Epithelial cell of proximal tubule (primary cell): ENCODE data around the gene ZNF746. TPM values are rescaled to one million over a fixed set of nuclear protein-coding genes. Genes with fewer than 3 reads are reported as not detected.

Experiments
- DNase-seq: peaks from one replicate; pipeline ENCODE4 v3.0.0-alpha.2; 2011; ENCODE audit warnings: low read depth
- H3K4me3 ChIP-seq: 2 replicates; pipeline ENCODE4 v1.5.1; 2011; ENCODE audit warnings: low read depth, mild to moderate bottlenecking, low read length
- CTCF ChIP-seq: conservative IDR thresholded peaks from 2 replicates; pipeline ENCODE4 v1.5.1; 2012; ENCODE audit warnings: low read depth, mild to moderate bottlenecking, low read length
- total RNA-seq: library from RNA; depleted of rRNA; stranded (reverse); fragments of >200 nt; gene quantifications from 2 replicates; pipeline ENCODE4 v1.2.3, GENCODE V29; 2015

ZNF746 gene
- total RNA-seq, 1 donor from 2014 or later: 18.5 TPM

GRCh38 chr7:149468208-149468607 lies 29.4 kb downstream of the ZNF746 start:
- H3K4me3 ChIP-seq: no peak overlapping the region
- no peak for DNase-seq
- TF ChIP-seq CTCF: no peak

GRCh38 chr7:149467321-149467859 lies 30.2 kb downstream of the ZNF746 start:
- no peak for DNase-seq
- TF ChIP-seq CTCF: no peak
- no peak overlapping the region for H3K4me3 ChIP-seq

GRCh38 chr7:149466364-149466763 lies 31.2 kb downstream of the ZNF746 start:
- H3K4me3 ChIP-seq: no peak overlapping the region
- no peak for TF ChIP-seq CTCF
- DNase-seq: no peak

- H3K4me3 ChIP-seq: no peak overlapping the region
- DNase-seq: no peak
- no peak for TF ChIP-seq CTCF
These were observed 34.0 kb downstream of the ZNF746 start for GRCh38 chr7:149463500-149464161.

- no peak for DNase-seq
- no peak overlapping the region for H3K4me3 ChIP-seq
- no peak for TF ChIP-seq CTCF
These were observed 35.5 kb downstream of the ZNF746 start for GRCh38 chr7:149462101-149462520.

- TF ChIP-seq CTCF: peak; percentile 34
- peak within 1 kb of the TSS; percentile 84 for H3K4me3 ChIP-seq
- peak; percentile 30 for DNase-seq
These were observed 36.9 kb downstream of the ZNF746 start, which contains the start of gene ZNF777 for GRCh38 chr7:149460493-149461277. TSS of gene ZNF777 (minus strand) at chr7:149461062. CDS start at chr7:149456022, 5,040 bp downstream.
